ENCODE data around the gene ADD1.
"Not testable (repeated sequence)": the region's sequence is repeated elsewhere in the genome, so short reads cannot be mapped to it uniquely, and the experiment has no call there.

The ADD1 gene

DNA sequence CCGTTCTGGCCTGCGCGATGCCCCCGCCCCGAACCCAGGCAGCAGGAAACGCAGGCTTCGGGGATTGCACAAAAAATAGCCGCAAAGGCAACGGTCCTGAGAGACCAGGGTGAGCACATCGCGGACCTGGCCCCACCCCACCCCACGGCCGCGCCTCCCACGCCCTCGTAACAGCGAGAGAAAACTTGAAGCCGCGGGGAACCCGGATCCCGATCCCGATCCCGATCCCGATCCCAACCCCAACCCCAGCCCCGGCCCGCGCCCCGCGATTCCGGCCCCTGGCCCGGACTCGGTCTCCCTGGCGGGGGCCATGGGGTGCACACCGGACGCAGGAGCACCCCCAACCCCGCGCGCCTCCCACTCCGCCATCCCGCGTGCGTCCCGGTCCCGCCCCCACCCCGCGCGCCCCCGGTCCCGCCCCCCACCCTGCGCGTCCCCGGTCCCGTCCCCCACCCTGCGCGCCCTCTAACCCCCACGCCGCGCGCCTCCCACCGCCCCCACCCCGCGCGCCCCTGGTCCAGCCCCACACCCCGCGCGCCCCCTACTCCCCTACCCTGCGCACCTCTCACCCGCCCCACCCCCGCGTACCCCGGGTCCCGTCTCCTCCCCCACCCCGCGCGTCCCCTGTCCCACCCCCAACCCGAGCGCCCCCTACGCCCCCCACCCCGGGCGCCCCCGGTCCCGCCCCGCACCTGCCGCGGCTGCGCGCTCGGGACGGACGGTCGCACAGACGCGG lies 90.6 kb downstream of the ADD1 start:
- DNase-seq (peak; percentile 59), ATAC-seq (no peak)

DNA sequence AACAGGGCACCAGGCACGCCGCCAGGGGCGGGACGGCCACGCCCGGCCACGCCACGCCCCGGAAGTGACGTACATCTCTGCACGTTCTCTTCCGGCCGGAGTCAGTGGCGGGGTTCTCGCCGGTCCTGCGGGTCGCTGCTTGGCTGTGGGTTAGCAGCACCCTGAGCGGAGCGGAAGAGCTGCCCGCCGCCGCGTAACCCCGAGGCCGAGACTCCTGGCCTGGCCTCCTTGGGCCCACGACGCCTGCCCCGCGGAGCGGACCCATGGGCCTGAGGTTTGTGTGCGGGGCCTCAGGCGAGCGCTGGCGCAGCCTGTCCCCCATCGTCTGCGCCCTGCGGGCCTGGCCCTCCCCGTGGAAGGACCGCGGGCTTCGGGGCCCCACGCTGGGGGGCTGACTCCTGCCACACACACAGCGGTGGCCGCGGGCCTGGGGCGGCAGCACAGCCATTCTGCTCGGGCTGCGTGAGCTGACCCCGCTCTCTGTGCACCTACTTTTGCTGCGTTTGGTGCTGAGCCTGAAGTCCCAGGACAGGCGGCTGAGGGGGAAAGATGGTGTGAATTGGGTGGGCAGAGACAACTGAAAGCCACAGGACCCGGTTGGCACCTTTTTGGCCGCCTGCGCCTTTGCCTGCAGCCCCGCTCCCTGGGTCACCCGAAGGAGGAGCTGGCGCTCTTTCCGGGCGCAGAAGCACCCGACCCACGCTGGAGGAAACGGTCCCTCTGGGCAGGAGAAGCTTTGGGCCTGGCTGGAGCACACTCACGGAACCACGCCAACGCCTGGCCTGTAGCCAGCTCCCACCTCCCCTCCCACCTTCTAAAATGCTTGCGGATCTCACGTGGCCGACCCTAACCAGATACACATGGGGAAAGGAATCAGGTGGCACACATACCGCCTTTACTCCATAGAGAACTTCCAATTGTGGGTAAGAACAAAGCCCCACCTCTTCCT lies 91.4 kb downstream of the ADD1 start:
- peak; percentile 99 for DNase-seq
- ATAC-seq, result peak; percentile 53

DNA sequence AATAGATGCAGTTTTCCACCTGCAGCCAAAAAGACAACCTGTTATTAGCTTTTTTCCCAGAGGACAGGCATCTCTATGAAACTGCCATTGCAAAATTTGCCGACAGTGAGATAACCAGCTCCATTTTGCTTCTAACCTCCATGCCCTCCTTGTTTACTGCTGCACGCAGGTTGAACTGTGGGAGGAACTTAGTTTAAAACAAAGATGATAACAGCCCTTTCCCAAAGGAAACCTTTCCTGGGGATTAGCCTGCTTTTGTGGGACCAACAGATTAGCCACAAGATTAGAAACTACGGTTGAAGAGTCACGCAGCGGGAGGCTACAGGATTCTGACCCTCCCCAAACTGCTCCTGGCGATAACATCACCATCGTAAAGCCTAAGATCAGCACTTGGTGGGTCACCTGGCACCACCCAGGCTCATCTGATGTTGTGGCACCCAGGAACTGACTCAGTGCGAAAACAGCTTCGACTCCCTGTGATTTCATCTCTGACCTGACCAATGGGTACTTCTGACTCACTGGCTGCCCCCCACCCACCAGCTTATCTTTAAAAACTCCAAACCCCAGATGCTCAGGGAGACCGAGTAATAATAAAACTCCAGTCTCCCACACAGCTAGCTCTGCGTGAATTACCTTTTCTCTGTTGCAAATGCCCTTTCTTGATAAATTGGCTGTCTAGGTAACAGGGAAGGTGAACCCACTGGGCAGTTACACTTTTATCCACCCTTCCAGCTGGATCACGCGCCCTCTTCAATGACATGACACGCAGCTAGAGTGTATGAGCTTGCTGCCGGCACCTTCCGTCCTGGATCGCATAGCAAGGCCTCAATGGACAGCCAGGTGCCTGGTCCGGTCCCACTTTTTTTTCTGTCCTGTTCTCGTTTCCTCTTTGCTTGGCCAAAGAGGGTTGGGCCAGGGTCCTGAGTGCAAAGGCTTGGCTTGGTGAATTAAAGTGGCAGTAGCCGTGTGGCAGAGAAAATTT lies 92.4 kb downstream of the ADD1 start:
- ATAC-seq (peak; percentile 67), DNase-seq (peak; percentile 80)

DNA sequence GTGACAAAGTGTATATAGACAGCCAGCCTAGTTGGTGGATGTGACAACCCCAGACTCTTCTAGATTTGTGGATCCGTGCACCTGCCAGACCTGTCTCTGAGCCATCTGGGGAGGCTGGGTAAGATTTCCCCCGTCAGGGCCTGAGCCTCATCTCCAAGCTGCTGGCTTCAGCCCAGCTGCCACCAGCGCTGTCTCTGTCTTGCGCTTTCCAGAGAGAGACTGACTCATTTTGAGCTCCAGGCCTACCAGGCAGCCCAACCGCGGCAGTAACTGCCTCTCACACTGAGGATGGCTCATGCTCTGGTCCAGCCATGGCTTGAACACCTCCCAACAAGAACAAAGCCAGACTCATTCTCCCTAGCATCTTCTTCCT lies 93.1 kb downstream of the ADD1 start:
- DNase-seq, result peak; percentile 68
- peak; percentile 54 for ATAC-seq

DNA sequence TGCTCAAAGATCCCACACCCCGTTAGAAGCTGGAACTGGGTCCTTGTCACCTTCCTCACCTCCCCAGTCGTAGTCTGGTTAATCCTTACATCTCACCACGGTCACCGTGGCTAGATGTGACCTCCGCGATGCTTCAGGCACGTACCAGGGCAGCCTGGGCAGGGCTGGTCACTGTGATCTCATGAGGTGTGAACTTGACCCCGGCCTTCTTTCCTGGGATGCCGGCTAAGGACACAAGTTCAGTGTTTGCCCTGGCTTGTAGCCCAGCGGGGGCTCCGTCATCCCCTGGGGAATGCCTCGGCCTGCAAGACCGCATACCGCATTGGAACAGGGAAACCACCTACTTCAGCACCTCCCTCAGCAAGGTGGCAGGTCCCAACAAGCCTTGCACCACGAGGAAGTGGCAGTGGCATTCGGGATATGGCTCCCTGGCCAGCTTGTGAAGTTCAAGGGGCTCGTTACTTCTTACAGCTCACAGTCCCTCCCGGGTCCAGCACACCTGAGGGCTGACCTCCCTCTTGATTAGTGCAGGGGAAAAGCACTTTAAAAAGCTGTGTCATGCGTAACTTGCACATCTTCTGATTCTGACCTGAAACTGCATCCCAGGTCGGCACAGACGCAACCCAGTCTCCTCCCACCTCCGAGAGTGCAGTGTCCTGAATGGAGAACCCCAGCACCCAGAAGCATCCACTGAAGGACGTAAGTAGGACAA lies 93.7 kb downstream of the ADD1 start:
- no peak for ATAC-seq
- peak; percentile 39 for DNase-seq

DNA sequence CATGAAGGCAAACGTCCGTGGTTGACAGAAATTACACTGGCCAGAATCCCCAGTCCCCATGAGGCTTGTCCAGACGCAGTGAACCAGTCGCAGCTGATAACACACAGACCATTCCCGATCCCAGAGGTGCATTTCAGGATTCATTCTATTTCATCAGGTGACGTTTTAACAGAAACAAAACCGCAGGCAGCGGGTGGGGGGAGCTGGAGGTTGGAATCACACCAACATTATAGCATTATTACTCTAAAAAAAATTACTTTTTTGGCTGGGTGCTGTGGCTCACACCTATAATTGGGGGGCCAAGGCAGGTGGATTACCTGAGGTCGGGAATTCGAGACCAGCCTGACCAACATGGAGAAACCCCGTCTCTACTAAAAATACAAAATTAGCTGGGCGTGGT lies 94.3 kb downstream of the ADD1 start:
- no peak for DNase-seq
- ATAC-seq, result no peak

DNA sequence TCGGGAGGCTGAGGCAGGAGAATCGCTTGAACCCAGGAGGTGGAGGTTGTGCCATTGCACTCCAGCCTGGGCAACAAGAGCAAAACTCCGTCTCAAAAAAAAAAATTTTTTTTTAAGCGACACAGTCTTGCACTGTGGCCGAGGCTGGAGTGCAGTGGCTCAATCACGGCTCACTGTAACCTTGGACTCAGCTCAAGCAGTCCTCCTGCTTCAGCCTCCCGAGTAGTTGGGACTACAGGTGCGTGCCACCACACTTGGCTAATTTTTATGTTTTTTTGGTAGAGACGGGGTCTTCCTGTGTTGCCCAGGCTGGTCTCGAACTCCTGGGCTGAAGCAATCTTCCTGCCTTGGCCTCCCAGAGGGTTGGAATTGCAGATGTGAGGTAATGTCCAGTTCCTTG lies 94.8 kb downstream of the ADD1 start:
- not testable (repeated sequence) for ATAC-seq, DNase-seq

DNA sequence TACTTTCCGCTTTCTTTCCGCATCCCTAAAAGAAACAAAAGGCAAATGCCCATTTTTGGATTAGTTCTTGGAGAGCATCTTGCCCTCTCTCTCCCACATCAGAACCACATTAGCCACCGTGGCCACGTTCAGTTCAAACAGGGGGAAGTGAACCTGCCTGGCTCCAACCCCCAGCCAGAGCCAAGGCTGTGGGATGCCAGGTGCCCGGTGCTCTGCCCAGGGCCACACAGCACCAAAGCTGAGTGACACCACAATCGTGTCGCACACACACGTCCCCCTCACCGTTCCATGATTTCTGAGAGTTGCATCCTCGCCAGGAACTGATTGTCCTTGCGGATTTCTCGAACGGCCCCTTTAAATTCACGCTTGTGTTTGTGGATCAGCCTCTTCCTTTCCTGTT lies 95.3 kb downstream of the ADD1 start:
- DNase-seq, result no peak
- no peak for ATAC-seq

DNA sequence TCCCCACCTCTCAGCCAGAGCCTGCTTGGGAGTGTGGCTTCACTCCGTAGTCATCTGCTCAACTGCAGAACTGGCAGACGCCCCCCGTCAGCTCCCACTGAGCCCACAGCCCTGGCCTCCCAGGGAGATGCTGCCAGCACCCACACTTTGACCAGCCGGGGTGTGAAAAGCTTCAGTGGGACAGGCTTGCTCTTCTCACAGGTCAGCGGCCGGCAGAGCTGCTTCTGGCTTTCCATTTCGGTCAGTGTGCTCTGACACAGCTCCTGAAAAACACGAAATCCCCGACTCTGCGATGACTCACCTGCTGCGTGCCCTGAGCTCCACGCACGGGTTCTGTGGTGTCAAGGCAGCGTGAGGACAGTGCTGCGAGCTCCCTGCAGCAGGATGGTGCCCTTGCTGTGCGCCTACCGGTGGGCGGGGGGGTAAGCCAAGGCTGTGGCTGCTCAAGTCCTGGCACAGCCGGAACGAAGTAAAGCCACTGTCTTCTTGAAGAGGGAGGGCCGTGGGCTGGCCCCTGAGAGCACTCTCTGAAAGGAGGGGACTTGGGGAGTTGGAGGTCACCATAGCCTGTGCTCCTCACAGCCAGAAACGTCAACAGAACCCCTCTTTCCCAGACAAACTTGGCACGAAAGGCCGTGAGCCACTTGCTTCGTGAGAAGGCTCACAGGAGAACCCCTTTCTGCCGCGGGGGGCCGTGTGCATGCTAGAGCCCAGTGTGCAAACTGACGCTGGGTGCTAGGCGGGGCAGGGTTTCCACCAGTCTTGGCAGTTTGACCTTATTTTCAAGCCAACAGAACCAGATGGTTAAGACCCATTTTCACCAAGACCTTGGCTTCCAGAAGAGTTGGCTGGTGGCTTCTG lies 96.0 kb downstream of the ADD1 start:
- ATAC-seq, result no peak
- DNase-seq, result peak; percentile 35

DNA sequence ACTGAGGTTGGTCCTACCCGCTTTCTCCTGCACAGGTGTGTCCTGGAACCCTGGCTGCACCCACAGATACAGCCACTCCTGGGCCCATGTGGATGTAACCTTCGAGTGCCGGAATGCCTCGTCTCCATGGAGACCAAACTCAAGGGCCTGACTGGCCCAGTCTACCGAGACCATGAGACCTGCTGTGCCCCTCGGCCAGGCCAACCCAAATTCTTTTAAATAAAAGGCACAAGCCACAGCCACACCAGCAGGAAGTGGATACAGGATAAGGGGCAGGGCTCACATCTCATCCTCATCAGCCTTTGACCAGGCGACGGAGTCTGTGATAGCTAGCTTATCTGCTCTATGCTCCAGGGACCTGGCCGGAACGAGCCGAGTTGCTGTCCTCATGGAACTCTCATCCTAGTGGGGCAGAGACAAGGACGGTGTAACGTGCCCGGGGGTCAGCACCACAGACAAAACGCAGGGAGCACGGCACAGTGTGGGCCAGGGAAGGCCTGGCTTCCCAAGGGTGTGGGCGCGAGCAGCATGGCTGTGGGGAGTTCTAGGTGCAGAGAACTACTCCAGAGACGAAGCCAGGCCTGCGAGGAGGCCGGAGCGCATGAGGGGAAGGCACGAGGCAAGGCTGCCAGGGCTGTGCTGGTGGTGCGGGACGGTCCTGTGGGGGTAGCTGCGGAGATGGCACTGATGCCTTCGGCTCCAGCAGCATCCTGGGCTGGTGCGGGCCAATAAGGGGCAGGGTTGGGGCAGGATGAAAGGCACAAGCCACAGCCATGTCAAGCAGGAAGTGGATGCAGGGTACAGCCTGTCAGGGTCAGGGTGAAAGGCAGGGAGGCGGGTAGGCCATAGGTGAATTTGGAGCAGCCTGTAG lies 96.9 kb downstream of the ADD1 start:
- no peak for ATAC-seq
- DNase-seq, result no peak

DNA sequence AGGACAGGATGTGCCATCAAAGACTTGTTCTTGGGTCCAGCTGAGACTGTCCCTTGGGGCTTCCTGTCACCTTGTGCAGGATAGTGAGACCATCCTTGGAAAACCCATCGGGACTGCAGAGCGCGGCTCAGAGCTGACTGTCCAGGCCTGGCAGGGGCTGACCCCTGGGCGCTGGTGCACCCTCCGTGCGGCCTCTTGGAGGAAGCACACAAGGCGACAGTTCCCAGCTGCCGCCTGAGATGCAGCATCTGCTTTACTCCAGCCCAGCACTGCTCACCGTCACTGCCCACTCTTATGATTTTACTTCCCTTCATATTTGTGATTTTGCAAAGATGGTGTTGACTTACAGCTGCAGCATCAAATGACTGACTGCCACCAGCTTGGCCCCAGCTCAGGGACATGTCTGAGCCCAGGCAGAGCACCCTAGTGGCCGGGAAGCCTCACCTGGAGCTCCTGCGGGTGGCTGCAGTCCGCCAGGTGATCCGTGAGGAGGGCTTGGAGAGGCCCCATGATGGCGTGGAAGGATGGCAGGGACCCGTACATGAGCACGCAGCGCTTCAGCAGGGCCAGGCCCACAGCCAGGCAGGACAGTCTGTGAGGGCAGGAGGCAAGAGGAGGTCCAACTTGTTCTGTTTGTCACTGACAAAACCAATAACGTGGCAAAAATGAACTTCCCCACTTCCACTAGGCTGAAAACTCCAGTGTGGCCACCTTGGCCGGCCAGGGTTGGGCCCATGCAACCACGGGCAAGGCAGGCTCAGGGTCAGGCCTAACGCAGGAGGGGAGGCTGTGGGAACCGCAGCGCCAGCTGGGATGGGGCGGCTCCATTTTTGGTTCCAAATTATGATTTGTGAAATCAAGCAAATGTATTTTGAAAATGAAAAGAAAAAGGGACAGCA lies 97.7 kb downstream of the ADD1 start:
- DNase-seq (no peak), ATAC-seq (no peak)

DNA sequence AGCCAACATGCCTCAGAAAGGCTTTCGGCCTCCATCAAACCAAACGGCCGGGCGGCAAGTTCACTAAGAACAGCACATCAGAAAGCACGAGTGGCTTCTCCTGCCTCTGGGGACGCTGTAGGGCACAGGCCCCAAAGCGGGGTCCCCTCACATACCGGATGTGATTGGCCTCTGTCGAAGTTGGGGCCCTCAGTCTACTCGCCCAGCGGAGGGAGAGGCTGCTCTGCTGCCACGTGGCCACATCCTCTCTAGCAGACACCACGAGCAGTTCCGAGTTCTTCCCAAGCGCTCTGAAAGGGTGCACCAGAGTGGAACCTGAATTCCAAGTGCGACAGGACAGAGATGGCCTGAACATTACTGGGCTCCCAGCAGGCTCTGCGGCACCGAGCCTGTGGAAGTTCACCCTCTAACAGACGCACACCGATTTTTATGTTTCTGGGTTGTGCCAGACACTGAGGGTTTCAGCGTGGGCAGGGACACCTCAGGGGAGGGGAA lies 98.4 kb downstream of the ADD1 start:
- ATAC-seq, result no peak
- no peak for DNase-seq

DNA sequence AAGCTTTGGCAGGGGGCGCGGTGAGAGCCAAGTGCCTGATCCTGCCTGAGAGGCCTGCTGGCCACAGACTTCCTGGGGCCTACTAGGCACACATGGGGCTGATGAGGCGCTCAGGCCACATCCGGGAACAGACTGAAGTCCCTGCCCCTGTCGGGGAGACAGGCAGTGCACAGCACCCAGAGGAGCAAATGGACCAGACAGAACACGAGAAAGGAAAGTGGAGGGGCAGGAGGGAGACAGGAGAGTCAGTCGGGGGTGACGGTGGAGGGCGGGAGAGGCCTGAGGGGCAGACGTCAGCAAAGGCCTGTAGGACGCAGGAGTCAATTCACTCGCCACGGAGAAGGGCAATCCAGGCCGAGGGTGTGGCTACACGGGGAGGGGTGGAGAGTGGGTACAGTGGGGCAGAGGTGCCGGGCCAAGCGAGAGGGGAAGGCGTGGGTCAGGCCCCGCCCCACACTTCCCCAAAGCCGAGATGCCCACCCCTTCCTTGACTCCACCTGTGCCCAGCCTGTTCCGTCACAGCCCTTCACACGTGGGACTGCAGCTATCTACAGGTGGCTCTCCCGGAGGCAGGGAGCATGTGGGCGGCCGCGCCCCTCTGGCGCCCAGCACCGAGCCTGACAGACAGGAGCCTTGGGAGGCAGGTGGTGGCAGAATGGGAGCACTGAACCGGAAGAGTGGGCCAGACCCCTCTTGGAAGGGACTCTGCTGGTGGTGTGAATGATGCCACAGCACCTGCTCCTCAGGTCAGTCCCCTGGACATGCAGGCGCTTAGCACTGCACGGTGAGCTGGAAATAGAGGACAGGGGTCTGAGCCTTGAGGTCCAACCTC lies 99.1 kb downstream of the ADD1 start:
- ATAC-seq, result peak; percentile 48

DNA sequence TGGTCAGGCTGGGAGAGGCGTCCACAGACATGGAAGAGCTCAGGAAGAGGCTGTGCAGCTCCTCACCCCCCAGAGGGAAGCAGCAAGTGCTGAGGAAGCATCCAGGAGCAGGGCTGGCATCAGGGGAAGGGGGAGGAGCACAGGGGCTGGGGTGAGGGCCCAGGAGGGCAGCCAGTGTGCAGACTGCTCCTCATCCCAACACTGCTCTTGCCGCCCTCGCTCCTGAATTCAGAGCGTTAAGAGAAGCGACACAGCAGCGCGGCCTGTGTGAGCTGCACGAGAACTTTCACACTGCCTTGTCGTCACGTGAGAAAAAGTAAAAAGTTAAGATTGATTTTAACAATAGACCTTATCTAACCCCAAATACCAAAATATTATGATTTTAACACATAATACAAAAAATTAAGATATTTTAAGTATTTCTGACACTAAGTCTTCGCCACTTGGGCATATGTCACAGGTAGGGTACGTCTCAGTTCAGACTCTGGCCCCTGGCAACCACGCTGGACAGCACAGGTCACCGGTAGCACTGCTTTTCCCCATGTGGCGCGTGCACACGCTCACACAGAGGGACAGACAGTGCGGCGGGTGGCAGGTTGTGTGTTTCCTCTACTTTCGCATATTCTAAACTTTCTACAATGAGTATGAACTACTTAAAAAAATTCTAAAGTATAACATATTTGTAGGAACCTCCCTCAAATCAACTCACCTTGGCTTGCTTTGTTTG lies 99.9 kb downstream of the ADD1 start:
- ATAC-seq (no peak), DNase-seq (no peak)

More for the DNA sequence above, 99.1 kb downstream of the ADD1 start:
- DNase-seq, result no peak

DNA sequence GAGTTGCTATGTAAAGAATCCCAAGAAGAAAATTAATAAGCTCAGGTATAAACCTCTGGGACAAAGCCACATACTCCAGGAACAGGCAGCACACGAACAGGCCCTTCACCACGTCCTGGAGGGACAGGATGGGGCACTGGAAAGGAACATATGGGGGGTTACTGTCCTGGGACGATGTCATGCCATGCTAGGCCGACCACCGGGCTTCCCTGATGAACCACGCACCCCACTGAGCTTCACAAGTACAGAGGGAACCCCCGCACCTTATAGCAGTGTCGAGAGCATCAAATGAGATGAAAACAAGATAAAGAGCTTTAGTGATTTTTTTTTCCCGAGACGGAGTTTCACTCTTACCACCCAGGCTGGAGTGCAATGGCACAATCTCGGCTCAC lies 100.4 kb downstream of the ADD1 start:
- ATAC-seq (no peak), DNase-seq (no peak)
